A549 (cell line): Measurements from ENCODE around the gene HRH4. TPM values are rescaled to one million over a fixed set of nuclear protein-coding genes. Genes with fewer than 3 reads are reported as not detected.

ENCODE experiments used
- ATAC-seq, 2 experiments: fragments of 200-7000 bp in 1 of 2; fragments of >200 bp in 1 of 2; cut with Nextera tagmentation in 1 of 2; cut with Tn5 transposase in 1 of 2; 3 replicates each; pipeline versions ENCODE4 v1.8.0 to v1.9.1; 2018 to 2020; ENCODE audit warnings: mild to moderate bottlenecking in 1 of 2, moderate library complexity in 1 of 2
- CTCF ChIA-PET: fragments of 300-600 bp; sonication (Branson Sonifier 250); formaldehyde crosslinking; extraction: SDS; loops from one replicate; lab custom pipeline; 2021; ENCODE audit warnings: antibody characterized with exemption, inconsistent platforms; lab: Yijun Ruan, JAX
- POLR2A ChIA-PET: fragments of 350-600 bp; formaldehyde crosslinking; extraction: SDS; loops from one replicate; lab custom pipeline; 2021; ENCODE audit warnings: antibody characterized with exemption, inconsistent platforms; lab: Yijun Ruan, JAX
- DNase-seq, 2 experiments: peaks; one replicate each; pipeline versions ENCODE4 v3.0.0 to v3.0.0-alpha.2; 2011 to 2016; ENCODE audit warnings: low read depth in 1 of 2, low spot score in 1 of 2
- FAIRE-seq: peaks from 2 replicates; lab custom pipeline; 2011; peaks lifted over from hg19 to GRCh38; lab: Jason Lieb, UNC
- H3K27ac ChIP-seq, 2 experiments: fragments of >200 bp; sonication (Bioruptor Twin); formaldehyde crosslinking; 3 replicates each; pipeline ENCODE4 v1.5.1; 2016 to 2017
- H3K4me1 ChIP-seq: fragments of >200 bp; sonication (Bioruptor Twin); formaldehyde crosslinking; 3 replicates; pipeline ENCODE4 v1.6.1; 2016
- H3K4me2 ChIP-seq: fragments of >200 bp; sonication (Bioruptor Twin); formaldehyde crosslinking; 3 replicates; pipeline ENCODE4 v1.6.1; 2016
- H3K4me3 ChIP-seq: fragments of >200 bp; sonication (Bioruptor Twin); formaldehyde crosslinking; 3 replicates; pipeline ENCODE4 v1.5.1; 2016
- H3K9me3 ChIP-seq: fragments of >200 bp; sonication (Bioruptor Twin); formaldehyde crosslinking; 3 replicates; pipeline ENCODE4 v1.6.1; 2016
- BHLHE40 ChIP-seq: IDR thresholded peaks from 2 replicates; pipeline ENCODE4 v1.6.1; 2012; ENCODE audit warnings: low read depth, low read length, inconsistent platforms
- CBX2 ChIP-seq: fragments of 200-600 bp; sonication (generic); IDR thresholded peaks from 2 replicates; pipeline ENCODE4 v1.6.1; 2016; ENCODE audit warnings: low read depth, mild to moderate bottlenecking, borderline replicate concordance
- CEBPB ChIP-seq, 2 experiments: fragments of >200 bp in 1 of 2; sonication (Bioruptor Twin) in 1 of 2; formaldehyde crosslinking in 1 of 2; IDR thresholded peaks; 2 replicates each; pipeline ENCODE4 v1.6.1; 2012 to 2016
- CHD2 ChIP-seq: fragments of 150-350 bp; IDR thresholded peaks from 2 replicates; pipeline ENCODE4 v1.6.1; 2014; ENCODE audit warnings: low read length; ENCODE audit not compliant: partially characterized antibody
- CHD4 ChIP-seq: fragments of 200-600 bp; sonication (generic); IDR thresholded peaks from 2 replicates; pipeline ENCODE4 v1.6.1; 2016; ENCODE audit warnings: antibody characterized with exemption, mild to moderate bottlenecking, borderline replicate concordance
- E2F6 ChIP-seq: IDR thresholded peaks from 2 replicates; pipeline ENCODE4 v1.6.1; 2012; ENCODE audit warnings: low read depth, borderline replicate concordance
- EHMT2 ChIP-seq: fragments of 200-600 bp; sonication (generic); IDR thresholded peaks from 2 replicates; pipeline ENCODE4 v1.6.1; 2016; ENCODE audit warnings: antibody characterized with exemption, low read depth, mild to moderate bottlenecking, moderate library complexity
- ELK1 ChIP-seq: fragments of 150-350 bp; IDR thresholded peaks from 2 replicates; pipeline ENCODE4 v1.6.1; 2014; ENCODE audit warnings: low read depth, mild to moderate bottlenecking, low read length
- ESRRA ChIP-seq: fragments of 150-350 bp; IDR thresholded peaks from 2 replicates; pipeline ENCODE4 v1.6.1; 2014; ENCODE audit warnings: mild to moderate bottlenecking, low read length, borderline replicate concordance
- FOXS1 ChIP-seq: fragments of 250-450 bp; sonication (Bioruptor Pico); IDR thresholded peaks from 2 replicates; pipeline ENCODE4 v1.5.0; 2020; ENCODE audit warnings: mild to moderate bottlenecking, moderate library complexity
- GATA3 ChIP-seq: IDR thresholded peaks from 2 replicates; pipeline ENCODE4 v1.6.1; 2012; ENCODE audit warnings: borderline replicate concordance
- HEYL ChIP-seq: fragments of 250-450 bp; sonication (Bioruptor Pico); IDR thresholded peaks from 2 replicates; pipeline ENCODE4 v1.8.0; 2021; ENCODE audit warnings: mild to moderate bottlenecking, moderate library complexity
- HOXA7 ChIP-seq: fragments of 250-450 bp; sonication (Bioruptor Pico); IDR thresholded peaks from 2 replicates; pipeline ENCODE4 v1.5.0; 2020; ENCODE audit warnings: mild to moderate bottlenecking, moderate library complexity
- HOXB13 ChIP-seq: fragments of 250-450 bp; sonication (Bioruptor Pico); IDR thresholded peaks from 2 replicates; pipeline ENCODE4 v1.5.0; 2020; ENCODE audit warnings: low read depth, mild to moderate bottlenecking, moderate library complexity
- HOXB5 ChIP-seq: fragments of 250-450 bp; sonication (Bioruptor Pico); IDR thresholded peaks from 2 replicates; pipeline ENCODE4 v1.5.0; 2020; ENCODE audit warnings: mild to moderate bottlenecking, moderate library complexity
- JUN ChIP-seq, 2 experiments: fragments of >200 bp; sonication (Bioruptor Twin); formaldehyde crosslinking; IDR thresholded peaks; 2 replicates in 1 of 2; 3 replicates in 1 of 2; pipeline ENCODE4 v1.6.1; 2016 to 2017
- JUNB ChIP-seq: fragments of >200 bp; sonication (Bioruptor Twin); formaldehyde crosslinking; IDR thresholded peaks from 2 replicates; pipeline ENCODE4 v1.6.1; 2016
- MAZ ChIP-seq: fragments of 150-350 bp; IDR thresholded peaks from 2 replicates; pipeline ENCODE4 v1.6.1; 2014; ENCODE audit warnings: antibody characterized with exemption, low read depth, low read length, borderline replicate concordance
- MYC ChIP-seq: IDR thresholded peaks from 2 replicates; pipeline ENCODE4 v1.6.1; 2012; ENCODE audit warnings: mild to moderate bottlenecking, inconsistent platforms, low read length, improper control_type of control experiment, borderline replicate concordance
- PHF8 ChIP-seq: fragments of 200-600 bp; sonication (generic); IDR thresholded peaks from 2 replicates; pipeline ENCODE4 v1.6.1; 2016; ENCODE audit warnings: low read depth, mild to moderate bottlenecking, antibody characterized with exemption, moderate library complexity, borderline replicate concordance
- POLR2A ChIP-seq: IDR thresholded peaks from 2 replicates; pipeline ENCODE4 v1.6.1; 2012; ENCODE audit warnings: mild to moderate bottlenecking, low read length
- POLR2AphosphoS2 ChIP-seq: conservative IDR thresholded peaks from 2 replicates; pipeline ENCODE4 v1.6.1; 2012; ENCODE audit warnings: low read length, improper control_type of control experiment, inconsistent platforms
- RAD21 ChIP-seq, 2 experiments: fragments of >200 bp in 1 of 2; sonication (Bioruptor Twin) in 1 of 2; formaldehyde crosslinking in 1 of 2; IDR thresholded peaks in 1 of 2; conservative IDR thresholded peaks in 1 of 2; 2 replicates in 1 of 2; 3 replicates in 1 of 2; pipeline ENCODE4 v1.6.1; 2012 to 2018; ENCODE audit warnings: inconsistent platforms in 1 of 2
- RARB ChIP-seq: fragments of 250-450 bp; sonication (Bioruptor Pico); IDR thresholded peaks from 2 replicates; pipeline ENCODE4 v1.8.0; 2021; ENCODE audit warnings: mild to moderate bottlenecking, moderate library complexity
- RNF2 ChIP-seq: fragments of 200-600 bp; sonication (generic); IDR thresholded peaks from 2 replicates; pipeline ENCODE4 v1.6.1; 2016; ENCODE audit warnings: low read depth, mild to moderate bottlenecking, antibody characterized with exemption, moderate library complexity, borderline replicate concordance
- SMC3 ChIP-seq: fragments of >200 bp; sonication (Bioruptor Twin); formaldehyde crosslinking; IDR thresholded peaks from 3 replicates; pipeline ENCODE4 v1.6.1; 2018; ENCODE audit warnings: inconsistent platforms
- SREBF2 ChIP-seq: fragments of 450-650 bp; IDR thresholded peaks from 2 replicates; pipeline ENCODE4 v1.6.1; 2014; ENCODE audit warnings: mild to moderate bottlenecking, moderate library complexity
- TP53 ChIP-seq: fragments of 250-450 bp; sonication (Bioruptor Pico); IDR thresholded peaks from 2 replicates; pipeline ENCODE4 v1.5.0; 2021; ENCODE audit warnings: mild to moderate bottlenecking, moderate library complexity
- ZC3H11A ChIP-seq: fragments of 450-650 bp; IDR thresholded peaks from 2 replicates; pipeline ENCODE4 v1.6.1; 2014; ENCODE audit warnings: antibody characterized with exemption, mild to moderate bottlenecking
- ZNF302 ChIP-seq: fragments of 250-450 bp; sonication (Bioruptor Pico); IDR thresholded peaks from 2 replicates; pipeline ENCODE4 v1.9.0; 2021; ENCODE audit warnings: inconsistent platforms, mild to moderate bottlenecking, moderate library complexity
- WGBS: methylation state at CpG from one replicate; pipeline ENCODE4 v1.1.6; 2017; ENCODE audit errors: missing lambda C conversion rate; 5-methylcytosine and 5-hydroxymethylcytosine counted together
- polyA plus RNA-seq, 4 experiments: library from polyadenylated mRNA; depleted of rRNA in 3 of 4; stranded (reverse); fragments of >200 nt; fragmentation: RNase III in 1 of 4; extraction: RNeasy Plus Mini Kit Qiagen cat#74134 plus additional on column Dnase treatment in 1 of 4; gene quantifications; 2 replicates in 3 of 4; 3 replicates in 1 of 4; pipeline ENCODE4 v1.2.3, GENCODE V29; 2011 to 2017
- TF ChIP-seq, protein P1 (sequence below): fragments of 450-650 bp; IDR thresholded peaks from 2 replicates; pipeline ENCODE4 v1.6.1; 2014; ENCODE audit warnings: antibody characterized with exemption

HRH4 gene
- polyA plus RNA-seq, 2 of the 4 experiments (the other 2 are of a cell fraction), result 0.04 to 0.08 TPM

- TF ChIP-seq, protein P1, sequence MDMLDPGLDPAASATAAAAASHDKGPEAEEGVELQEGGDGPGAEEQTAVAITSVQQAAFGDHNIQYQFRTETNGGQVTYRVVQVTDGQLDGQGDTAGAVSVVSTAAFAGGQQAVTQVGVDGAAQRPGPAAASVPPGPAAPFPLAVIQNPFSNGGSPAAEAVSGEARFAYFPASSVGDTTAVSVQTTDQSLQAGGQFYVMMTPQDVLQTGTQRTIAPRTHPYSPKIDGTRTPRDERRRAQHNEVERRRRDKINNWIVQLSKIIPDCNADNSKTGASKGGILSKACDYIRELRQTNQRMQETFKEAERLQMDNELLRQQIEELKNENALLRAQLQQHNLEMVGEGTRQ, result no peak
- no peak for TF ChIP-seq JUNB
- peak; percentile 37; the same call in 1 of the 2 replicates for TF ChIP-seq ZNF302 (CRISPR knock-in tag)
- no peak for TF ChIP-seq BHLHE40
- TF ChIP-seq JUN (IDR thresholded peaks at IDR 0.05), result peak; percentile 84 to 91; a peak in 4 of 5 replicates
- peak; percentile 73; the same call in 1 of the 2 replicates for TF ChIP-seq TP53 (CRISPR knock-in tag)
- TF ChIP-seq ZC3H11A, result no peak
- TF ChIP-seq CEBPB (IDR thresholded peaks at IDR 0.05), result no peak
- TF ChIP-seq HOXB5, result peak; percentile 78; the same call in 1 of the 2 replicates
- peak; percentile 90; the same call in 1 of the 2 replicates for TF ChIP-seq HOXB13 (CRISPR knock-in tag)
- no peak for TF ChIP-seq SREBF2
- no peak for TF ChIP-seq FOXS1 (CRISPR knock-in tag)
- peak; percentile 74 for TF ChIP-seq PHF8
- peak; percentile 71; the same call in 1 of the 2 replicates for TF ChIP-seq HEYL (CRISPR knock-in tag)
- no peak for TF ChIP-seq ESRRA
- no peak for TF ChIP-seq SMC3
- TF ChIP-seq EHMT2, result peak; percentile 97
Measured at GRCh38 chr18:24426398-24427294, 33.8 kb upstream of the HRH4 start, which contains the start of gene IMPACT (continued).

- no peak for TF ChIP-seq SMC3
- no peak for TF ChIP-seq RAD21 (conservative IDR thresholded peaks at IDR 0.05 in 1 of 2, IDR thresholded peaks at IDR 0.05 in 1 of 2)
- no peak for TF ChIP-seq FOXS1 (CRISPR knock-in tag)
- TF ChIP-seq POLR2A, result no peak
- no peak for TF ChIP-seq CHD2
- TF ChIP-seq RNF2, result no peak
- ChIA-PET POLR2A (interaction anchor here (1.5 kb wide), 2 partner anchors 30 to 65 kb away, joined by 4 to 12 read pairs; partner anchors contain the start of gene OSBPL1A), CTCF (no interaction called here)
- peak in 1 of 2 experiments; percentile 8 for DNase-seq
- Histone ChIP-seq H3K4me2 (peak overlapping the region; percentile 95), H3K9me3 (no peaks in the 10 kb centered on the region), H3K4me3 (peak overlapping the region; percentile 71), H3K4me1 (peaks cover 10% of the 10 kb centered on the region; the same call in 1 of the 3 replicates), H3K27ac (peak overlapping the region; percentile 95 to 100)
- WGBS, result 29% methylated on average over 3 of the region's 3 CpGs
- peak; percentile 54 to 60; a peak in 3 of 6 replicates for ATAC-seq
- FAIRE-seq, result no peak
Measured at GRCh38 chr18:24427484-24427883, 33.0 kb upstream of the HRH4 start.

DNA sequence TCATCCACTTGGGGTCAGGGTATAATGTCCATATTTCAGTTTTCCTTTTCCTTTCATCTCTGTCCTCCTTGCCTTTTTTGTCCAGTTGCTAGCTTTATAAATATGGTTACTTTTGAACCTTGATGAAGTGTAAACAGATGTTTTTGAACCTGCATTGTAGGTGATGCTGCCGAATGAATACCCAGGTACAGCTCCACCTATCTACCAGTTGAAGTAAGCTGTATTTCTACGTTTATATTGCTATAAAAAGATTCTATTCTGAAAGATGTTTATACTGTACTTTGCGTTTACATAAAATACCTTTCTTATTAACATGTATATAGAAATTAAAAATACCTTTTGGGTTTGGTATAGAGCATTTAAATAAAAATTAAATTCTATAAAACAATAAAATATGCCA lies 31.7 kb upstream of the HRH4 start:
- Histone ChIP-seq H3K4me1 (peaks cover 10% of the 10 kb centered on the region; the same call in 1 of the 3 replicates), H3K4me2 (peak overlapping the region; percentile 95; the same call in 2 of the 3 replicates), H3K27ac (no peak overlapping the region), H3K4me3 (no peak overlapping the region), H3K9me3 (no peaks in the 10 kb centered on the region)
- POLR2A ChIA-PET, result no interaction called here
- TF ChIP-seq RAD21 (conservative IDR thresholded peaks at IDR 0.05 in 1 of 2, IDR thresholded peaks at IDR 0.05 in 1 of 2), result no peak
- no peak for TF ChIP-seq BHLHE40
- no peak for TF ChIP-seq HOXB13 (CRISPR knock-in tag)
- TF ChIP-seq JUNB, result no peak
- TF ChIP-seq CBX2, result no peak
- TF ChIP-seq ELK1, result no peak
- TF ChIP-seq HOXA7 (CRISPR knock-in tag), result no peak
- no peak for TF ChIP-seq GATA3
- TF ChIP-seq E2F6, result no peak
- no peak for TF ChIP-seq EHMT2
- TF ChIP-seq CEBPB (IDR thresholded peaks at IDR 0.05), result no peak
- no peak for TF ChIP-seq POLR2AphosphoS2
- no peak for TF ChIP-seq RARB (CRISPR knock-in tag)
- TF ChIP-seq SMC3, result no peak
- no peak for TF ChIP-seq MAZ
- no peak for TF ChIP-seq TP53 (CRISPR knock-in tag)
- no peak for TF ChIP-seq MYC
- TF ChIP-seq CHD4, result no peak
- FAIRE-seq (no peak), DNase-seq (no peak), ATAC-seq (no peak)
- CTCF ChIA-PET, result interaction anchor here (1.1 kb wide), 1 partner anchor 59 kb away, joined by 3 read pairs; no protein-coding TSS in a partner anchor
- WGBS, result 70% methylated on average over 3 of the region's 3 CpGs
